Transverse colon (tissue), 4 donors: Measurements from ENCODE around the gene EML5. TPM values are rescaled to one million over a fixed set of nuclear protein-coding genes. Genes with fewer than 3 reads are reported as not detected.

Experiments used
- DNase-seq: peaks from one replicate; pipeline ENCODE4 v3.0.0-alpha.2; 2019
- H3K27ac ChIP-seq, 4 donors: fragments of 200-600 bp; sonication (generic); 2 replicates each; pipeline ENCODE4 v1.5.1; 2016 to 2018; ENCODE audit warnings: inconsistent platforms in 4 of 4
- H3K27me3 ChIP-seq: fragments of 200-600 bp; sonication (generic); 2 replicates; pipeline ENCODE4 v1.5.1; 2017; ENCODE audit warnings: inconsistent platforms
- H3K36me3 ChIP-seq, 4 donors: fragments of 200-600 bp; sonication (generic); 2 replicates each; pipeline ENCODE4 v1.5.1; 2017 to 2019; ENCODE audit warnings: inconsistent platforms in 4 of 4
- H3K4me1 ChIP-seq, 4 donors: fragments of 200-600 bp; sonication (generic); 2 replicates each; pipeline ENCODE4 v1.5.1; 2017 to 2020; ENCODE audit warnings: inconsistent platforms in 4 of 4
- H3K4me3 ChIP-seq, 4 donors: fragments of 200-600 bp; sonication (generic); 1 replicate in 1 of 4; 2 replicates in 3 of 4; pipeline versions ENCODE4 v1.5.1 to v1.6.1; 2017 to 2019; ENCODE audit warnings: inconsistent platforms in 4 of 4
- H3K9me3 ChIP-seq, 2 donors: fragments of 200-600 bp; sonication (generic); 2 replicates each; pipeline ENCODE4 v1.5.1; 2017 to 2019; ENCODE audit warnings: inconsistent platforms in 2 of 2
- CTCF ChIP-seq, 5 experiments: fragments of 200-600 bp in 3 of 5; fragments of 450-650 bp in 2 of 5; sonication (generic) in 3 of 5; IDR thresholded peaks; 1 replicate in 2 of 5; 2 replicates in 3 of 5; pipeline ENCODE4 v1.5.1; 2016 to 2017; ENCODE audit warnings: antibody characterized with exemption in 5 of 5, inconsistent platforms in 3 of 5, mild to moderate bottlenecking in 2 of 5, moderate library complexity in 1 of 5
- EP300 ChIP-seq: sonication (generic); formaldehyde crosslinking; IDR thresholded peaks from one replicate; pipeline ENCODE4 v1.6.1; 2017; ENCODE audit warnings: antibody characterized with exemption, low read depth
- POLR2A ChIP-seq: fragments of 450-650 bp; IDR thresholded peaks from one replicate; pipeline ENCODE4 v1.6.1; 2016; ENCODE audit warnings: antibody characterized with exemption, mild to moderate bottlenecking, moderate library complexity
- POLR2AphosphoS5 ChIP-seq, 3 donors: sonication (generic); formaldehyde crosslinking; IDR thresholded peaks; one replicate each; pipeline ENCODE4 v1.6.1; 2016; ENCODE audit warnings: antibody characterized with exemption in 3 of 3
- WGBS, 2 donors: methylation state at CpG; one replicate each; pipeline ENCODE4 v1.1.5; 2018; ENCODE audit warnings: low coverage in 1 of 2; 5-methylcytosine and 5-hydroxymethylcytosine counted together
- in situ Hi-C, 4 donors: fragments of 200-750 bp; cut with MboI; loops; one replicate each; pipeline versions ENCODE4 v1.15.0 to v1.15.1; 2017; ENCODE audit warnings: low sequenced_read_pairs in 3 of 4, low pct_ligation_motif_present in 1 of 4, low pct_unique_long_range_greater_than_20kb in 1 of 4
- intact Hi-C: fragments of 100-400 bp; cut with DNase I; formaldehyde crosslinking; loops from one replicate; pipeline ENCODE4 v1.15.1; 2023; ENCODE audit warnings: low total_unique reads
- total RNA-seq, 4 donors: library from RNA; depleted of rRNA; stranded (reverse); fragments of >200 nt; gene quantifications; one replicate each; pipeline ENCODE4 v1.1.0, GENCODE V29; 2016

EML5 gene
- total RNA-seq, 4 donors from 2014 or later = 0.20 to 4.9 (median 1.7) TPM

DNA sequence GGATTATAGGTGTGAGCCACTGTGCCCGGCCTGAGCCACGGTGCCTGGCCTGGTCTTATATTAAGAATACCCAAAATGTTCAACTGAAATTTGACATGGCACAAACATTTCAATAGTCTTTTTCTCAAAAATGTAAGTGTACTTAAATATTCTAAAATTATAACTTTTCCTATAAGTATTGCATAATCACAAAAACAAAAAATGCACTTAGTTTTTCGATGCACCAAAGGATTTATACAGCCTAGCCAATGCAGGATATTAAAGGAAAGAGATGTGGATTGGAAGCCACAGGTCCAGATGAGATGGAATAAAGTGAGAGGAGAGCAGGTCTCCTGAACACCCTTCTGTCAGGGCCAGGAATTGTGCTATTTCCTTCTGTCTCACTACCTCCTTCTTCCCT lies 167.1 kb downstream of the EML5 start:
- Histone ChIP-seq H3K9me3 (no peaks in the 10 kb centered on the region), H3K4me1 (no peaks in the 10 kb centered on the region), H3K27ac (no peak overlapping the region), H3K27me3 (no peaks in the 10 kb centered on the region), H3K36me3 (no peaks in the 10 kb centered on the region), H3K4me3 (no peak overlapping the region)
- 95 to 100% methylated on average over 3 of the region's 3 CpGs for WGBS, 2 donors
- in situ Hi-C loops (no loop called here), intact Hi-C loops (no loop called here)
- no peak for DNase-seq
- no peak for TF ChIP-seq CTCF (IDR thresholded peaks at IDR 0.05)
- no peak for TF ChIP-seq EP300
- TF ChIP-seq POLR2AphosphoS5 (IDR thresholded peaks at IDR 0.05) = no peak
- TF ChIP-seq POLR2A = no peak

DNA sequence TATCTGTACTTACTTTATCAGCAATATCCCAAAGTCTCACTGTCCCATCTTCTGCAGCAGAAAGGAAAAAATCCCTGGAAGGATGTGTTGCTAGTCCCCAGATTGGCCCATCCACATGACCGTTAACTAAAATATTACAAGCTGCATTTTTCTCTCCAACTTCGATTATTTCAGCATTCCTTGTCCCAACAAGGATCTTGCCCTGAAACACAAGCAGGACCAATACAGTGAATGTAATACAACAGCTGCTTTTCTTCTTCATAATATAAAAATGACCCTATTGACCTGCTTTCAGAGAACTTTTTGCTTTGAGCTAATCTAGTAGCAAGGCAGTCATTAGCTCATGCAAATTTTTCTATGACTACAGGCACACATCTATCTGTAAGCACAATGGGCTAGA lies 171.7 kb downstream of the EML5 start:
- H3K27ac ChIP-seq = no peak overlapping the region

DNA sequence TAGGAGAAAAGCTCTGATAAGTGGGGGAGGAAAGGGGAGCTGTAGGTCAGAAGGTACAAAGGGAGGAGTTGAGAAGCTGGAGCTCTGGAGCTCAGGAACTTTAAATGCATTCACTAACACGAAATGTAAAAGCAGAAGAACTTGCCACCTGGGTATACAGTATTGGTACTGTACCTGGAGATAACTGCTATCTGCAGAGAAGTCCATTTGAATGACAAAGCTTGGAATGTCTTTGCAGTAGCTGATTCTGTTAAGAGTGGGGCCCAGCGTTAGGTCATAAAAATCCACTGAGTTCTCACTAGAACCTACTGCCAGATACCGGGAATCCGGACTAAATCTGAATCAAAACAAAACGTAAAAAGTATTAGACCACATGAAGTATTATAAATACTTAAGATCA lies 174.3 kb downstream of the EML5 start:
- Histone ChIP-seq H3K27ac (no peak overlapping the region), H3K4me3 (no peak overlapping the region), H3K27me3 (no peaks in the 10 kb centered on the region), H3K36me3 (no peaks in the 10 kb centered on the region), H3K9me3 (no peaks in the 10 kb centered on the region), H3K4me1 (peaks cover 0 to 6% (median 0%) of the 10 kb centered on the region in 4 donors)
- 81 to 84% methylated on average over 5 of the region's 5 CpGs for WGBS, 2 donors
- TF ChIP-seq POLR2AphosphoS5 (IDR thresholded peaks at IDR 0.05) = no peak
- no peak for TF ChIP-seq EP300
- no peak for TF ChIP-seq CTCF (IDR thresholded peaks at IDR 0.05)
- TF ChIP-seq POLR2A = no peak
- intact Hi-C loops (no loop called here), in situ Hi-C loops (no loop called here)
- DNase-seq = no peak

More for the DNA sequence above, 171.7 kb downstream of the EML5 start:
- DNase-seq = no peak
- intact Hi-C loops (no loop called here), in situ Hi-C loops (no loop called here)
- no peak for TF ChIP-seq EP300
- no peak for TF ChIP-seq POLR2AphosphoS5 (IDR thresholded peaks at IDR 0.05)
- no peak for TF ChIP-seq CTCF (IDR thresholded peaks at IDR 0.05)
- TF ChIP-seq POLR2A = no peak
- Histone ChIP-seq H3K36me3 (no peaks in the 10 kb centered on the region), H3K4me1 (no peaks in the 10 kb centered on the region), H3K27me3 (no peaks in the 10 kb centered on the region), H3K4me3 (no peak overlapping the region), H3K9me3 (no peaks in the 10 kb centered on the region)
- 61 to 92% methylated on average over 2 of the region's 2 CpGs for WGBS, 2 donors

DNA sequence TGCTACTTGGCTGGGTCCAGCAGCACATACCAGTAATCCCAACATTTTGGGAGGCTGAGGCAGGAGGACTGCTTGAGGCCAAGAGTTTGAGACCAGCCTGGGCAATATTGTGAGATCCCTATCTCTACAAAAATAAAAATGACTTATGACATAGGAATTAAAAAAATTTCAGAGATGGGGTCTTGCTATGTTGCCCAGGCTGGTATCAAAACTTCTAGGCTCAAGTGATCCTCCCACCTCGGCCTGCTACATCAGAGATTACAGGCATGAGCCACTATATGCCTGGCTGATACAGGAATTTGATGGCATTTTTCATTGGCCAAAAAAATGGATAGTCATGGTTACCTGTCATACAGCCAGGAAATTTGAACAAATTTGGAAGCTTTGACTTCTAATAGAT lies 175.3 kb downstream of the EML5 start:
- Histone ChIP-seq H3K9me3 (no peaks in the 10 kb centered on the region), H3K4me1 (peaks cover 0 to 6% (median 0%) of the 10 kb centered on the region in 4 donors), H3K27ac (no peak overlapping the region), H3K27me3 (no peaks in the 10 kb centered on the region), H3K4me3 (no peak overlapping the region), H3K36me3 (peaks cover 0 to 8% (median 0%) of the 10 kb centered on the region in 4 donors)
- intact Hi-C loops = no loop called here
- DNase-seq = no peak
- TF ChIP-seq POLR2A = no peak
- 92 to 100% methylated on average over 1 of the region's 1 CpG for WGBS, 2 donors
- in situ Hi-C loops = no loop called here

DNA sequence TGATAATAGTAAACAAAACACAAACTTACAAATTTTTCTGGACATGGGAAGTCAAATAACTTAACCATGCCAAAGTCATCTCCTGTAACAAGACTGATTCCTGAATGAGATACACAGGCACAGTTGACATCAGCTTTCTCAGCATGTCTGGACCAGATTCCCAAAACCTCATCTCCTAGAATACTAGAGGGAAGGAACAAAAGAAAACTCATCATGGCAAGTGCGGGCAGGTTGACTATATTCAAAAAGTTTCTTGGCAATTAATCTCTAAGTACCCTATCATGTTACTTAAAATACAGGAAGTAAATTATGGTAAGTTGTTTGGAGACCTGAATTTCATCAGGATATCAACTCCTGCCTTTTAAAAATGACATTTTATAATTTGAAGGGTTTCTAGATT lies 176.1 kb downstream of the EML5 start:
- Histone ChIP-seq H3K9me3 (no peaks in the 10 kb centered on the region), H3K27me3 (no peaks in the 10 kb centered on the region), H3K4me3 (no peak overlapping the region), H3K27ac (no peak overlapping the region), H3K4me1 (peaks cover 0 to 6% (median 0%) of the 10 kb centered on the region in 4 donors), H3K36me3 (peaks cover 0 to 16% (median 3%) of the 10 kb centered on the region in 4 donors)
- DNase-seq = no peak
- in situ Hi-C loops = no loop called here
- 97 to 100% methylated on average over 1 of the region's 1 CpG for WGBS, 2 donors
- intact Hi-C loops = no loop called here
- TF ChIP-seq POLR2AphosphoS5 (IDR thresholded peaks at IDR 0.05) = no peak
